Epidermal melanocyte (primary cell): Measurements from ENCODE around the gene IL1RAP.
A peak's percentile ranks its signal among the peaks of the same experiment; 100 is the strongest.
"Not testable (repeated sequence)": the region's sequence is repeated elsewhere in the genome, so short reads cannot be mapped to it uniquely, and the experiment has no call there.

ENCODE experiments used
- DNase-seq: peaks from one replicate; pipeline ENCODE4 v3.0.0; 2011; ENCODE audit warnings: low spot score; ENCODE audit not compliant: insufficient read length

IL1RAP gene, protein sequence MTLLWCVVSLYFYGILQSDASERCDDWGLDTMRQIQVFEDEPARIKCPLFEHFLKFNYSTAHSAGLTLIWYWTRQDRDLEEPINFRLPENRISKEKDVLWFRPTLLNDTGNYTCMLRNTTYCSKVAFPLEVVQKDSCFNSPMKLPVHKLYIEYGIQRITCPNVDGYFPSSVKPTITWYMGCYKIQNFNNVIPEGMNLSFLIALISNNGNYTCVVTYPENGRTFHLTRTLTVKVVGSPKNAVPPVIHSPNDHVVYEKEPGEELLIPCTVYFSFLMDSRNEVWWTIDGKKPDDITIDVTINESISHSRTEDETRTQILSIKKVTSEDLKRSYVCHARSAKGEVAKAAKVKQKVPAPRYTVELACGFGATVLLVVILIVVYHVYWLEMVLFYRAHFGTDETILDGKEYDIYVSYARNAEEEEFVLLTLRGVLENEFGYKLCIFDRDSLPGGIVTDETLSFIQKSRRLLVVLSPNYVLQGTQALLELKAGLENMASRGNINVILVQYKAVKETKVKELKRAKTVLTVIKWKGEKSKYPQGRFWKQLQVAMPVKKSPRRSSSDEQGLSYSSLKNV

DNA sequence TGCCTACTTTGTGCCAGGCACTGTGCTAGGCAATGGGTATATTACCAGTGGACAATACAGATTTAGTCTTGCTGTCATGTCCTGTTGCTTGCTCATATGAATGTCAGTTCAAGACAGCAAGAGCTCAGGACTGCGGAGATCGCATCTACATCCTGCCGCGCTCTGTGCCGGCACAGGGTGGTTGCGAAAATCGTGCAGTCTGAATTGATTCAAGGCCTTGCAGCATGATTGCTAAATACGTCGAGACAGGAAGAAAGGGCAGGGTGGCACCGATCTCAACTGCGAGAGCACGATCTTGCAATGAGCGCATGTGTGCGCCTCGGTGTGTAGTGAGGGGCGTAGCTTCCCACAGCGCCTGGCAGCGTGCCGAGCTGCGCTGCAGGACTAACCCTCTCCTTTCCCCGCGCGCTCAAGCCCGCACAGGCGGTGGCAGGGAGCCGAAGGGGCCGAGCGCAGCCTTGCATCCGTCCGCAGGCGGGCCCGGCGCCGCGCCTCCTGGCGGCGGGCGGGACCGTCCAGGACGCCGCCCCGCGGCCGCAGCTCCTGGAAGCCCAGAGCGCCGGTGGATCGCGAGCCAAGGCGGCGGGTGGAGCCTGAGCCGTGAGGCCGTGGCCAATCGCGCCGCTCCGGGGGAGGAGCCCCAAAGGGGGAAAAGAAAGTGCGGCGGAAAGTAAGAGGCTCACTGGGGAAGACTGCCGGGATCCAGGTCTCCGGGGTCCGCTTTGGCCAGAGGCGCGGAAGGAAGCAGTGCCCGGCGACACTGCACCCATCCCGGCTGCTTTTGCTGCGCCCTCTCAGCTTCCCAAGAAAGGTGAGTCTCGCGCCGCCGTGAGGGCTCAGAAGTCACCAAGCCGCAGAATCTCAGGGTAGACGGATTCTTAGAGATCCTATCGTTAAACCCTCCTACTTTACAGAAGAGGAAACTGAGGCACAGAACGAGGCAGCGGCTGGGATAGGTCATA, at the start of gene IL1RAP:
Gene IL1RAP (plus strand): TSS at position 677 of the 962 bp plus-strand sequence. CDS start 50,205 bp downstream, outside the sequence.
- peak; percentile 88 for DNase-seq

DNA sequence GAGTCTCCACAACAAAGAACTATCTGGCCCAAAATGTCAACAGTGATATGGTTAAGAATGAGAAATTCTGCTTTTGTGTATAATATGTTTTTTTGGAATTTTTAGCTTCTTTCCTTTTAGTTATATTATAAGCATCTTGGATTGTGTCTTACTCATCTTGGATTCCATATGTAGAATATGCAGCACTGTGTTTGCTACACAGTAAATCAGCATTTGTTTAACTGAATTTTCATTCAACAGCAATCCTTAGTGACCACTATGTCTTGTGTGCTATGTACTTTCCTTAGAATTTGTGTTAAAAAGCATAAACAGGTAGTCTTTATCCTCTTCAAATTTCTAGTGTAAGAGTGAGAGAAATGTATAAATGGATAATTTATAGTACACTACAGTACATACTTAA, 46.0 kb upstream of the IL1RAP start:
- no peak for DNase-seq

DNA sequence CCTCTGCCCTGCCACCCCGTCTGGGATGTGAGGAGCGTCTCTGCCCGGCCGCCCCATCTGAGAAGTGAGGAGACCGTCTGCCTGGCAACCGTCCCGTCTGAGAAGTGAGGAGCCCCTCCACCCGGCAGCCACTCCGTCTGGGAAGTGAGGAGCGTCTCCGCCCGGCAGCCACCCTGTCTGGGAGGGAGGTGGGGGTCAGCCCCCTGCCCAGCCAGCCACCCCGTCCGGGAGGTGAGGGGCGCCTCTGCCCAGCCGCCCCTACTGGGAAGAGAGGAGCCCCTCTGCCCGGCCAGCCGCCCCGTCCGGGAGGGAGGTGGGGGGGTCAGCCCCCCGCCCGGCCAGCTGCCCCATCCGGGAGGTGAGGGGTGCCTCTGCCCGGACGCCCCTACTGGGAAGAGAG, 40.6 kb upstream of the IL1RAP start:
- DNase-seq, result not testable (repeated sequence)

DNA sequence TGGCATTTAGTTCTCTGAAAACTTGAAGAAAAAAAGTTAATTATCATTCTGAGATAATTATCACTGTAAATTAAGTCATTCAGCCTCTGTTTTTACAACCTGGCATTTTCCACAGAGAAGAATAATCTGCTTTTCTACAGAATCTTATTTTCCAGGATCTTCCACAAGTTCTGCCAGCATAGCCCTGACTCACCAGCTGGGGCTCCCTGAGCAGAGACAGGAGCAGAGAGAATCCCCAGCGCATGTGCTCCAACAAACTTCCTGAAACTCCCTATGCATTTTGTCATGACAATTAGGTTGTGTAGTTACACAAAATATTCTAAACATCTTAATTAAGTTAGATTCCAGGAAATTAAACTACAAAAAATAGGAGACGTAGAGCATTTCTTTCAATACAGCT, 32.1 kb upstream of the IL1RAP start:
- no peak for DNase-seq

DNA sequence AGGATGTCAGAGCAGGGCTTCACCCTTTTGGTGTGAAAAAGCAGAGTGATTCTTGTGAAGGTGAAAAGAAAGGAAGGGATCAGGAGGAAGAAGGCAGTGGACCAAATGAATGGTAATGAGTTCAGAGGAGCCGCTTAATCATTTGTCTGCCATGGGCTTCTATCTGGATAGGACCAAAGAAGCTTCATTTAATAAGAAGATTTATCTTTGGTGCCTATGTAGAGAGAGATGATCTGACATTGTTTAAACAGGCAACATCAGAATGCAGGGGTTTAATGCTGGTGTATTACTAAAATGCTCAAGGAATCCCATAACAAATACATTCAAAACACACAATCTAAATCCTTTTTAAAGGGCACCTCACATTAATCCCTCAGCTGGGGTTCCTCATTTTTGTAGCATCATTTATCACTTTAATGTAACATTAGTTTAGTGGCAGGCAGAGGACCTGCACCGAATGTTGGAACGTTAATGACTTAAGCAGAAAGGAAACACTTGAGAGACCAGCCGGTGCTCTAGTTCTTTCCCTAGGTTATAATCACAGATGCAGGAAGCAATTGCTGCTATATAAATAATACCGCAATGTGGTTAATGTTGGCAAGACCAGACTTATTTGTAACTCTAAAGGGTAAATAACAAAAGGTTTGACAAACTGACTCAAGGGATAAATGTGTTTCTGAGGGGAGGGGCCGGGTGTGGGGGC, 27.9 kb upstream of the IL1RAP start:
- DNase-seq, result no peak

DNA sequence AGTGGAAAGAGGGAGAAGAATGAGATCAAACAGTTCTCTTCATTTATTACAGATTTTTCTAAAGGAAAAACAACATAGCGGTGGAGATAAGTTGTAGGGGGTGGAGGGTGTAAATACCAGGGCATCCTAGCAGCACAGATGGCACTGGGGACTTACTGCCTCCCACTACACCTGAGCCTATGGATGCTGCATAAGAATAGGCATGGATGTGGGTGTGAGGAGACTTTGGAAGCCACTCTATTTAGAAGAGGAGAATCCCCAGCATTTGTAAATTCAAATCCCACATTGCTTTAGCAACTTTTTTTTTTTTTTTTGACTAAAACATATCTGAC, 27.4 kb upstream of the IL1RAP start:
- DNase-seq, result no peak

DNA sequence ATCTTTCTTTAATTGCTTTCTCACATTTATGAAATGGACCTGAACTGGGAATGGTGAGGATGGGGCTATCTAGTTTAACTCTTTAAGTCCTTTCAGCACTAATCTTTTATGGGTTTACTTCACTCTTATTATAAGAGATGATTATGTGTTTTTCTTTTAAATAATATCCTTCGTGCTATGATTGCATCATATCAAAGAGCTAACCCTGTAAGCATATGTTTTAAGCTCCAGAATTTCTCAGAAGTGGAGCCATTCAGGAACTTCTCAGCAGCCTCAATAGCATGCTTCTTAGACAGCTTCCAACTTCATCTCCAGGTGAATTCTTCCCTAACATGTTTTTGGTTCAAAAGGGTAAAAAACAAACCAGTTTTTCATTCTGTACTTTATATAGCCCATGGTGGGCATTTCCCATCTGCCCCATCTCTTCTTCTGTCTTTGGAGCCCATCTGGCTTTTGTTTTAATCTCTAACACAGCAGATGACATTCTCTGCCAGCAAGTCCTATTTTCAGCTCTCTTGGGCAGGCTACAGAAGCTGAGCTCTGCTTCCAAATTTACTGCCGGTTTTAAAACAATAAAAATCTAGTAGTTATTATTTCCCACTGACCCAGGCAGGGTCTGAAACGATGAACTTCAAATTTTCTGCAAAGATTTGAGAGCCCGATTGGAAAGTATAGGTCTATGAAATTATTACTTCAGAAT, 26.8 kb upstream of the IL1RAP start:
- no peak for DNase-seq

DNA sequence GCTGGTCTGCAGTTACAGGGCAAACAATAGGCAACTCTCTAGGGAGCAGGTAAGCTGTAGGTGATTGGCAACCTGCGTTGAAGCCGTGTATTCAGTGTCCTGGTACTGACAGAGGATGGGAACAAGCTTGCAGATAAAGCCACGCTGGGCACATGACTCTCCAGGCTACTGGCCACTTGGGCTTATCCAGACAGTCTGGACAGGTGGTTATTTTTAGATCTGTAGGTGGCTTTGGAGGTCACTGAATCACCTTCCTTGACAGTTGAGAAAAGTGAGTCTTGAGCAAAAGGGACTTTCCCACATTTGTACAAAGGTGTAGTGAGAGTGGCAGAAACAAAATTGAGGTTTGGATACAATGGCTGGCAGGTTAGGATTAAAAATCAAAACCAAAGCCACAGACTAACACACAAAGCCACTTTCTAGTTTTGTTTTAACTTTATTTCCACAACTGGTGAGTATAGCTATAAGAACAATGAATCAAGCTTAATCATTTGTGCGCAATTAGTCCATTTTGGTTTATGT, 22.3 kb upstream of the IL1RAP start:
- DNase-seq, result no peak

DNA sequence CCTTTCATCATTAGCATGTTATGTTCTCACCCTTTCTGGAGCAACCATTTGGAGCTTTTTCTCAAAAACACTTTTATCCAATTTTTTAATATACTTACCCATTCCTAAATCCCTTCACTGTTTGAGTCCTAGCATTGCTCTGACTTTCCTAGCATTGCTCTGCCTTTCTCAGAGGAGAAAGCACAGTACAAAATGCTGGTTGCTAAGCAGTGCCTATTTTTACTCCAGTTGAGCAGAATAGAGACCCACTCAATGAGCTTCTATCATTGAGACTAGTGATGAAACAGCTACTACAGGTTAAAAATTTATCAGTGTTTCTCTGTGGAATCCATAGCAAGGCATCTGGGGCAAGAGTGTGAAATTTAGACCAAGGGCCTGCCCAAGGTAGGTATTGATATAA, 21.8 kb upstream of the IL1RAP start:
- DNase-seq, result no peak

DNA sequence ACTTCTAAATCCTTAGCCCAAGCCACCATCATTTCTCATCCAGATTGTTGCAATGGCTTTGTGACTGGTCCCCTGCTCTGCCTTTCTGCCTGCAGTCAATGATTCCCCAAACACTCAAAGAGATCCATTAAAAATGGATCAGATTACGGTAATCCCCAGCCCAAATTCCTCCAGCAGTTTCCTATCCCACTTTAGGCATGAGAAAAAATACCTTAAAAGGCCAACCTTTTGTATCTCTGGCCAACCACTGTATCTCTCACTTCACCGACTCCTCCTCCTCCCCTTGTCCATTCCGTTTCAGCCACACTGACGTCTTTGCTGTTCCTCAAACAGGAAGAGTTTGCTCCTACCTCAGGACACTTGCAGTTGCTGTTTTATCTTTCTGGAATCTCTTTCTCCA, 20.9 kb upstream of the IL1RAP start:
- no peak for DNase-seq

DNA sequence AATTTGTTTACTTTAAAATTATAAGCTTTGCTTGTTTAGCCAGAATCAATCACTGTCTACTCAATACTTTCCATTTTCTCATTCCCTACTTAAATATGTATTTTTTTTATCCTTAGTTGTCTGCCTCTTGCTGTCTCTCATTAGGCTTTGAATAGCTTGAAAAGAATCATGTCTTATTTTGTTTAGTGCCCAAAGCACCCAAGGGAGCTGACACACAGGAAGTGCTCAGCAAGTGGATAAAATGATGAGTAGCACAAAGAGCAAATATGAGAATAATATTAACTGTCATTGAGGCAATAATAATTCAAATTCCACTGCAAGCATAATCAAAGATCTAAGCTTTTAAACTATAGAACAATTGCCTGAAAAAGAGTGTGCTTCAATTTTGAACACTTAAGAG, 19.0 kb upstream of the IL1RAP start:
- no peak for DNase-seq

DNA sequence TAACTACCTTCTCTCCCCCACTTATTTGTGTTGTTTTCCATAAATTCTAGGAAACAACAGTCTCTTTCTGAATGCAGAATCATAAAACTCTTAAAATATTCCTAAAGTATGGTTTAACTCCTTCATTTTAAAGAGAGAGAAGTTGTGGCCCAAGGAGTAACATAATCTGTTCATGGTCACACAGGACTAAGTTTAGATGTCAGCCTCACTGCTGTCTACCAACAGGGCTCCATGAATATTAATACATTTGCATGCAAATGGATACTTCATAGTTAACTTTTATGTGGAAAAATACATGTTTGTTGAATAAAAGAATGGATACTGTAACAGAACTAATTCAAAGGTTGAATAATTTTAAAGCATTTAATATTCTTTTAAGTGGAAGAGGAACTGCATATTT, 18.5 kb upstream of the IL1RAP start:
- no peak for DNase-seq

DNA sequence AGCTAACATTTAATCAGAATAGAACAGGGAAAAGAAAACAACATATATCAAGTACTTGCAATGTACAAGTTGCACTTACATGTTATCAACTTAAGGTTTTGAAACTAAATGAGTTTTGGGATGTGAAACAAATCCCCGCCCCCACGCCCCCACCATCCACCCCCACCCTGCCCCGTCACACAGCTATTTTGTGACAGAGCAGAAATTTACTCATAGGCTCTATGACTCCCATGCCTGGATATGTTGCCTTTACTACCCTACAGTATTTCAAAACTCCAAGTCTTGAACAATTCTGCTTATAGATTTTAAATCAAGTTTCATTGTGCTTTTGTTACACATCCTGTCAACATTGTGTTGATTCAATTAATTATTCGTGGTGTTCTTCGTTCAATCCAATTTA, 18.1 kb upstream of the IL1RAP start:
- no peak for DNase-seq

DNA sequence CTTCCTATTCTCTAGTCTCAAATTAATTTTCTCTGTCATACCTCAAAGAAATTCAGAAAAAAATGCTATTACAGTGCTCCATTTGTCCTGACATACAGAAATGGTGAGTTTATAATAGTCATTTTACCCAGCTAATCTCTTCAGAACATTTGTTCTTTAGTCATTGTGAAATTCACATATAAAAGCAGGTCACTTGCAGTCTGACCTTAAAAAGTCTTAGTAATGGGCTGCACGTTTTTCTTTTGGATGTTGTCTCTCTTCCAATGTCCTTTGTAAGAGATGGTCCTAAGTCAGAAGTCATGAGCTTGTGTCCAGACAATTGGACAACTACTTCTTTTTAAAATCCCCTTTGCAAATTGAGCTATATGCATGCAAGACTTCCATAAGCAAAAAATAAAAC, 17.0 kb upstream of the IL1RAP start:
- no peak for DNase-seq

DNA sequence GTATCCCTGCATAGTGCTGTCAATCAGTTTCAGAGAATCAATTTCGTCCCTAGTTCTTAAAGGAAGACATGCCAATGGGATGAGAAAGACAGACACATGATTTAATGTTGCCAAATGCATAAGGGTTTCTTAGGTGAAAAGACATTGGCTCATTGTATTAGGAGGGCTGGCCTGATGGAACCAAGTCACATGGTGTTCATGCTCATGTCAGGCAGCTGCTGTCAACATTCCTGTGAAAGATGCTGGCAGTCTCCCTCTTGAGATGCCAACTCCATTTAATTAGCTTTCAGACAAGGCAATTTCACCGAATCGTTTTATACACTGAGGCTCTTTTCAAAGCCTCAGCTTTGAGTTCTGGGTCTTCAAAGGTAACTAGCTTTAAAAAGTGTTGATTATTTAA, 16.1 kb upstream of the IL1RAP start:
- peak; percentile 20 for DNase-seq

DNA sequence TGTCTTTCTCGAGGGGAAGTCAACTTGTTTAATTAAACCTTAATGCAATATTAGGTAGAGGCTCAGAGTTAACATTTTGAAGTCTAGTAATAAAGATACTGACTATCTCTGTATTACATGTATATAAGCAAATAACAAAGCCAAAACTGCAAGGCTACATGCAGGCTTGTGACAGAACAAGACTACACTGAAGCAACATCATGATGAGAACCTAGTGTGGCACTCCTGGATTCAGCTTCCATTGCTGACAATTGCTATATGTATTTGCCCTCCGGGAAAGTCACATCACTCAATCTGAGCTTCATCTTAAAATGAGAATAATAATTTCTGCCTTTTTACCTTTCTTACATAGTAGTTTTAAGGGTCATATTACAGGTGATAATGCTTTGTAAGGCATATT, 15.6 kb upstream of the IL1RAP start:
- no peak for DNase-seq

DNA sequence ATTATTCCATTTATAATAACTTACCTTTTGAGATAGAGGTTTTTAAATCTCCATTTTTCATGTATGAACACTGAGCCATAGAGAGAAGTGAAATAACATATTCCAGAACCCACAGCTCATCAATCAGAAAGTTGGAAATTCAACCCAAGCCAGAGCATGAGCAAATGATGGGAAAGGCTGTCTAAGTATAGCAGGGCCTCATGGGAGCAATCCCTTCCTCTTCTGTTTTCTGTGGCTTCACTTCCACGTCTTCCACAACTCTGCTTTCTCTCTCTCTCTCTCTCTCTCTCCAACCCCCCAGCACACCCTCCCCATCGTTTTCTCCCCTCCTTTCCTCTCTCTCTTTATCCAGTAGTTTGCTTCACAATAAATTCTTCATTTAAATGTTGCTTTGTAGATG, 14.8 kb upstream of the IL1RAP start:
- no peak for DNase-seq

DNA sequence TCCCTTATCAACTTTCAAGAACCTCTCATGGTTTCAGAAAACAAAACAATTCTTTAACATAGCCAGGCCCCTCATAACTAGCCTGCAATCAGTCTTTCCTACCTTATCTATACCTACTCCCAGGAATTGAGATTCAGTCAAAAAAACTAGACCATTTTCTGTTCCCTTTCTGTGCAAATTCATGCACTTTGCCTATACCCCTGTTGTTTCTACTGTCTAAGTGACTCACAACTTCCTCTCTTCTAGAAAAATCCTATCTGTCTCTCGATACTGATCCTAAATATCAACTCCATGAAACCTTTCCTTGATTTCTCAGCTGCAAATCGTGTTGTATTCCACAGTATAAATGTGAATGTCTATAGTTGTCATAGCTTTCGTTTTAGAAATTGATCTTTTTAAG, 10.9 kb upstream of the IL1RAP start:
- DNase-seq, result no peak

DNA sequence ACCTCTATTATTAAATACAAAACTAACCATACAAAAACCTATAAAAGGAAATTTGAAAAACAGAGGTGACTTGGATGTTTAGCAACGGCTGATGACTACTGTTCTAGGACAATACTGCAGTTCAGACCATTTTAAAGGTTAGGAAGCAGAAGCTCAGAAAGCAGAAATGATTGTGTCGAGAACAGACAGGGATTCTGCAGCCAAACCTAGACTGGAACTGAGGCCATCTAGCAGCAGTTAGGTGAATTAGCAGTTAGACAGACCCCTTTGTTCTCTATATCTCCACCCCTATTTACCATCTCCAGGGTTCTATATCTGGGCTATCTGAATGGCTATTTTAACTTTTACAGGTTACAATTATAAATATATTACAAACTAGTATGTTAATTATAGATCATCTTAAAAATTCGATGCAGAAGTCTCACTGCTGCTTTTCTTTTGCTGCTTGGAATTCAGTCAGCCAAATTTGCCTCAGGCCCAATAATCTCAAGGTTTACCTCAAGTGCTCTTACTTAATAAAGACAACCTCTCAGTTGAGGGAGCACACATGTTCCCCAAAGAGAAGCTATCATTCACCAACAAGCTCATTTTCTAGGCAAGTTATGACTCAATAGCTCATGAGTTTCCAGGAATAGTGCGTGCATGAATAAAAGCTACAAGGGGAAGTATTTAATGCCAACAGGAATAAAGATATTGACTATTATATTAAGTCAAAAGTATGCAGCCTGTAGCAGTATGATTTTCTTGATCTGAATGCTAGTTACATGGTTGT, 9.3 kb upstream of the IL1RAP start:
- DNase-seq, result no peak

DNA sequence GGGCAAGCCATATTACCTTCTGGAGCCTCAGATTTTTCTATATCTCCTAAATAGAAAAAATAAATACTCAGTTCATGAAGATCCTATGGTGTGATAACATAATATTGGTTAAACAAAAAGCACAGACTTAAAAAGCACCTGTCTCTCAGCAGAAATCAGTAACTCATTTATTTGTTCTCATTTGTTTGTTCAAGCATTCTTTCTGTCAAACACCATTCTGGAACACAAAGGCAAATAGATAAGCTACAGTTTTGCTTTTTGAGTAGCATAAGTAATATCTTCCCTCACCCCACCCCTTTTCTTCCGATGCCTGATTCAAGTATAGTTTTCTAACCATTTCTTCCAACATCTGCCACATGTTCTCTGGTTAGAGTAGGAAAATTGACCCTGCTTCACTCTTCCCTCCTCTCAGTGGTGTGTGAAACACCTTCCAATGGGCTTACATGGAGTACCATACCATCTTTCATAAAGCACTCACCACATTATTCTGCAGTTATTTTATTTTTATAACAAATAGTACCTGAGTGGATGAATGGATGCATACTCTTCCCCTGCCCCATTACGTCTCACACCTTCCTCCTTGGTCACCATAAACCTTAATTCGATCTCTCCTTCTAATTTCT, 8.4 kb upstream of the IL1RAP start:
- no peak for DNase-seq
